DND-41 (cell line): ENCODE measurements around the gene SLF2.

Source experiments
- CTCF ChIP-seq: IDR thresholded peaks from 2 replicates; pipeline ENCODE4 v1.5.1; 2012; ENCODE audit warnings: borderline replicate concordance, low read length, moderate library complexity, mild to moderate bottlenecking; ENCODE audit not compliant: poor library complexity, severe bottlenecking; ENCODE audit errors: extremely low read depth
- EZH2 ChIP-seq: IDR thresholded peaks from 3 replicates; pipeline ENCODE4 v1.6.1; 2012; ENCODE audit warnings: borderline replicate concordance, low read depth, mild to moderate bottlenecking, moderate library complexity, low read length, inconsistent platforms; ENCODE audit not compliant: severe bottlenecking

DNA sequence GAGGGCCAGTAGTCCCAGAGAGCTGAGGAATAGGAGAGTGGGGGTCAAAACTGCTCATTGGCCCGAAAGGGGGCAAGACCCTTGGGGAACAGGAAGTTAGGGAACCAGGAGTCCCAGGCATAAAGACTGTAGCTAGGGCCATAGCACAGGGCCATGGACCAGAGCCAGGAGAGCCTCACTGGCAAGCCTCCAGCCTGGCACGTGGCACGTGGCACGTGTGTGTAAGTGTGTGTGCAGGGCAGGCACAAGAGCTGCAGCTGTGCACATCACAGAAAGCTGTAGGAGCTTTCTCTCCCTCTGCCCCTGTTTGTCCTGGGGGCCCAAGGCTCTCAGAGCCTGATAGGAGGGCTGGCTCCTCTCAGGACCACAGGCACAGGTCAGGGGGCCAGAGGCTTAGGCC, 47.8 kb upstream of the SLF2 start:
- TF ChIP-seq CTCF, result no peak
- TF ChIP-seq EZH2, result no peak
